K562 (cell line): Measurements from ENCODE around the gene PUS3. TPM values are rescaled to one million over a fixed set of nuclear protein-coding genes. Genes with fewer than 3 reads are reported as not detected.

Experiments used
- ATAC-seq: fragments of 200-7000 bp; cut with Tn5 transposase; 3 replicates; pipeline ENCODE4 v1.9.1; 2020; ENCODE audit warnings: moderate library complexity
- BruUV-seq: library from RNA; stranded (reverse); fragments of 400-500 nt; replicated peaks from 2 replicates; lab custom pipeline; 2021; lab: Mats Ljungman, UMichigan
- CTCF ChIA-PET: fragments of 300-600 bp; formaldehyde crosslinking; extraction: SDS; loops from one replicate; lab custom pipeline; 2021; ENCODE audit warnings: low intra/inter-chr PET ratio; lab: Yijun Ruan, JAX
- POLR2A ChIA-PET: fragments of 300-600, 350-650 bp; sonication (Branson Sonifier 250); formaldehyde crosslinking; extraction: SDS; loops from one replicate; lab custom pipeline; 2021; ENCODE audit warnings: antibody characterized with exemption, inconsistent platforms; lab: Yijun Ruan, JAX
- DNase-seq, 4 experiments: peaks; one replicate each; pipeline versions ENCODE4 v3.0.0 to v3.0.0-alpha.2; 2011 to 2018; ENCODE audit warnings: low spot score in 3 of 4, mixed read lengths in 3 of 4; ENCODE audit errors: extremely low read depth in 1 of 4
- FAIRE-seq: peaks from 2 replicates; lab custom pipeline; 2011; peaks lifted over from hg19 to GRCh38; lab: Jason Lieb, UNC
- H2AFZ ChIP-seq: 2 replicates; pipeline ENCODE4 v1.6.0; 2011; ENCODE audit warnings: low read depth, low read length, control low read depth, inconsistent platforms
- H3K27ac ChIP-seq: fragments of 200-600 bp; 3 replicates; pipeline ENCODE4 v1.8.0; 2011; ENCODE audit warnings: low read depth, mild to moderate bottlenecking, control low read depth, inconsistent platforms, low read length, moderate library complexity, mixed read lengths; ENCODE audit errors: extremely low read depth
- H3K27me3 ChIP-seq, 2 experiments: fragments of 300-600 bp in 1 of 2; 2 replicates in 1 of 2; 3 replicates in 1 of 2; pipeline versions ENCODE4 v1.6.0 to v1.8.0; 2011; ENCODE audit warnings: inconsistent platforms in 2 of 2, low read length in 2 of 2, mild to moderate bottlenecking in 1 of 2, mixed read lengths in 1 of 2, moderate library complexity in 1 of 2; ENCODE audit not compliant: control insufficient read depth in 2 of 2, insufficient read depth in 2 of 2
- H3K36me3 ChIP-seq: fragments of 300-600 bp; 3 replicates; pipeline ENCODE4 v1.8.0; 2011; ENCODE audit warnings: mild to moderate bottlenecking, low read length, inconsistent platforms; ENCODE audit not compliant: control insufficient read depth, insufficient read depth
- H3K4me1 ChIP-seq, 2 experiments: fragments of 200-600 bp in 1 of 2; replicated peaks in 1 of 2; 2 replicates in 1 of 2; 3 replicates in 1 of 2; pipeline versions ENCODE4 v1.5.1 to v1.8.0; 2011; ENCODE audit warnings: inconsistent platforms in 2 of 2, low read length in 2 of 2, mild to moderate bottlenecking in 1 of 2, mixed read lengths in 1 of 2, moderate library complexity in 1 of 2; ENCODE audit not compliant: control insufficient read depth in 2 of 2, insufficient read depth in 2 of 2
- H3K4me2 ChIP-seq: 2 replicates; pipeline ENCODE4 v1.6.1; 2011; ENCODE audit warnings: low read length, control low read depth, inconsistent platforms, mixed read lengths; ENCODE audit not compliant: insufficient read depth
- H3K4me3 ChIP-seq: fragments of 200-600 bp; sonication (generic), shearing (Covaris generic); 2 replicates; pipeline ENCODE4 v1.5.1; 2016; ENCODE audit warnings: control low read depth, inconsistent platforms
- H3K79me2 ChIP-seq: fragments of 200-600 bp; 3 replicates; pipeline ENCODE4 v1.8.0; 2011; ENCODE audit warnings: low read length, inconsistent platforms; ENCODE audit not compliant: control insufficient read depth, insufficient read depth
- H3K9ac ChIP-seq, 2 experiments: 2 replicates each; pipeline versions ENCODE4 v1.6.0 to v1.6.1; 2011; ENCODE audit warnings: low read depth in 2 of 2, low read length in 2 of 2, control low read depth in 1 of 2, inconsistent platforms in 1 of 2, mild to moderate bottlenecking in 1 of 2, mixed read lengths in 1 of 2; ENCODE audit not compliant: insufficient read depth in 1 of 2
- H3K9me1 ChIP-seq: one replicate; pipeline ENCODE4 v1.6.0; 2011; ENCODE audit warnings: inconsistent platforms, mild to moderate bottlenecking, low read length, moderate library complexity; ENCODE audit not compliant: control insufficient read depth, insufficient read depth
- H3K9me3 ChIP-seq: replicated peaks from 2 replicates; pipeline ENCODE4 v1.5.1; 2011; ENCODE audit warnings: low read depth, low read length, inconsistent platforms; ENCODE audit not compliant: control insufficient read depth, insufficient read depth
- H4K20me1 ChIP-seq: replicated peaks from 2 replicates; pipeline ENCODE4 v1.6.1; 2011; ENCODE audit warnings: low read length, inconsistent platforms, mixed read lengths; ENCODE audit not compliant: control insufficient read depth, insufficient read depth
- ARHGAP35 ChIP-seq: fragments of 450-650 bp; IDR thresholded peaks from 2 replicates; pipeline ENCODE4 v1.6.1; 2018; ENCODE audit not compliant: partially characterized antibody
- FOXM1 ChIP-seq, 2 experiments: fragments of 450-650 bp in 1 of 2; sonication (generic) in 1 of 2; formaldehyde crosslinking in 1 of 2; IDR thresholded peaks; 2 replicates each; pipeline versions ENCODE4 v1.6.1 to v1.9.0; 2017 to 2022; ENCODE audit warnings: low read depth in 2 of 2, mild to moderate bottlenecking in 2 of 2, missing genetic modification reagents in 1 of 2, moderate library complexity in 1 of 2
- IRF2 ChIP-seq: sonication (generic); formaldehyde crosslinking; IDR thresholded peaks from 2 replicates; pipeline ENCODE4 v1.8.1; 2022; ENCODE audit warnings: mild to moderate bottlenecking, missing genetic modification reagents
- KLF16 ChIP-seq: IDR thresholded peaks from 2 replicates; pipeline ENCODE4 v1.6.1; 2016; ENCODE audit warnings: antibody characterized with exemption
- RAD21 ChIP-seq, 2 experiments: fragments of 250-450 bp in 1 of 2; fragments of 450-650 bp in 1 of 2; sonication (Bioruptor Pico) in 1 of 2; formaldehyde crosslinking in 1 of 2; IDR thresholded peaks in 1 of 2; conservative IDR thresholded peaks in 1 of 2; 2 replicates each; pipeline versions ENCODE4 v1.4.0 to v1.8.0; 2020 to 2022; ENCODE audit warnings: mild to moderate bottlenecking in 2 of 2, moderate library complexity in 1 of 2
- ZFP36 ChIP-seq: fragments of 150-350 bp; IDR thresholded peaks from 2 replicates; pipeline ENCODE4 v1.6.1; 2018; ENCODE audit warnings: low read length, low read depth; ENCODE audit not compliant: partially characterized antibody
- WGBS: fragments of 100-300 bp; shearing (Covaris generic); methylation state at CpG from one replicate; pipeline ENCODE4 v1.1.6; 2016; ENCODE audit warnings: low coverage, mixed read lengths; ENCODE audit not compliant: insufficient coverage; ENCODE audit errors: missing lambda C conversion rate; 5-methylcytosine and 5-hydroxymethylcytosine counted together
- in situ Hi-C: fragments of 300-500 bp; cut with MboI; formaldehyde crosslinking; loops from 4 replicates; pipeline ENCODE4 v1.15.0; 2018; ENCODE audit warnings: inconsistent platforms, mixed read lengths
- intact Hi-C: fragments of 100-400 bp; cut with micrococcal nuclease; formaldehyde crosslinking; loops from 2 replicates; pipeline ENCODE4 v1.14.2; 2022
- polyA plus RNA-seq, 8 experiments: library from polyadenylated mRNA; depleted of rRNA in 4 of 8; stranded (reverse) in 5 of 8; unstranded in 3 of 8; fragments of >200 nt; fragmentation: Nextera tagmentation in 2 of 8; fragmentation: Illumina TruSeq in 1 of 8; extraction: Ambion mirVana in 2 of 8; extraction: Trizol in 1 of 8; gene quantifications; 2 replicates each; pipeline versions ENCODE4 v1.2.1 to v1.2.3, GENCODE V29; 2011 to 2014; ENCODE audit warnings: inconsistent platforms in 1 of 8, missing spikeins in 1 of 8
- total RNA-seq, 7 experiments: library from RNA; depleted of rRNA in 6 of 7; stranded (reverse); fragments of >200 nt in 6 of 7; fragmentation: Illumina TruSeq in 2 of 7; extraction: Trizol in 2 of 7; gene quantifications; 2 replicates each; pipeline versions ENCODE4 v1.2.1 to v1.2.3, GENCODE V29; 2011 to 2021; ENCODE audit warnings: low replicate concordance in 1 of 7
- TF ChIP-seq, protein P1 (sequence below): IDR thresholded peaks from 3 replicates; pipeline ENCODE4 v1.6.1; 2011; ENCODE audit warnings: borderline replicate concordance, mild to moderate bottlenecking, moderate library complexity; ENCODE audit not compliant: insufficient read length; ENCODE audit errors: extremely low read depth
- TF ChIP-seq, protein P2 (sequence below): fragments of 450-650 bp; IDR thresholded peaks from 2 replicates; pipeline ENCODE4 v1.6.1; 2017; ENCODE audit warnings: mild to moderate bottlenecking, moderate library complexity
- TF ChIP-seq, protein P3 (sequence below), 3 experiments: IDR thresholded peaks in 2 of 3; conservative IDR thresholded peaks in 1 of 3; 2 replicates each; pipeline ENCODE4 v1.5.1; 2011 to 2012; ENCODE audit warnings: low read length in 3 of 3, mild to moderate bottlenecking in 3 of 3, control low read depth in 2 of 3, improper control_type of control experiment in 1 of 3, inconsistent platforms in 1 of 3, low read depth in 1 of 3, mixed read lengths in 1 of 3, moderate library complexity in 1 of 3; ENCODE audit not compliant: insufficient read depth in 2 of 3
- TF ChIP-seq, protein P4 (sequence below): fragments of 250-450 bp; sonication (Bioruptor Pico); IDR thresholded peaks from 2 replicates; pipeline ENCODE4 v1.5.0; 2021; ENCODE audit warnings: mild to moderate bottlenecking, borderline replicate concordance

The PUS3 gene
- total and polyA plus RNA-seq, 9 of the 15 experiments (the other 6 are each of a cell fraction or from before 2014, with no cell fraction given): 16.5 to 49.2 (median 35.9) TPM

DNA sequence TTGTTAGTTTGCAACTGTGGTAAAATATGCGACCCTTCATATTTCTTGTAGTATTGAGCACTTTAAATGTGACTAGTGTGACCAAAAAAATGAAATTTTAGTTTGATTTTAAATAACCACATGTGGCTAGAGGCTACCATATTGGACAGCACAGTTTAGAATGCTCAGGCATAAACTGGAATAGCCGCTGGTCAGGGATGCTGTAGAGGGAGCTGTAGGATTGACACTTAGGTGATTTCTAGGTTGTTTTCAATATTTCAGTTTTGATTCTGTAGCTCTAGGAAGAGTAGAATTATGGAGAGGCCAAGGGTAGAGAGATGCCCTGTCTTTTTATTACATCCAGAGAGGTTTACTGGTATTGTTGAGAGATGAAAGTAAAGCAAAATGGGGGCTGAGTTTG lies 32.0 kb upstream of the PUS3 start:
- Histone ChIP-seq H3K27ac (no peak overlapping the region), H3K27me3 (peaks cover 0 to under 1% of the 10 kb centered on the region in 2 experiments; a peak in 2 of 5 replicates), H3K36me3 (no peaks in the 10 kb centered on the region), H3K4me1 (peaks cover 4 to 9% of the 10 kb centered on the region in 2 experiments; a peak in 4 of 5 replicates), H2AFZ (no peak overlapping the region), H3K9me1 (no peaks in the 10 kb centered on the region), H3K4me3 (no peak overlapping the region), H3K4me2 (no peak overlapping the region), H3K79me2 (no peaks in the 10 kb centered on the region), H4K20me1 (no peaks in the 10 kb centered on the region), H3K9ac (no peak overlapping the region), H3K9me3 (no peaks in the 10 kb centered on the region)
- FAIRE-seq (no peak), DNase-seq (no peak), ATAC-seq (peak; percentile 53; the same call in 2 of the 3 replicates)
- no TSS peak for BruUV-seq
- intact Hi-C loops: no loop called here
- CTCF ChIA-PET: no interaction called here
- in situ Hi-C loops: no loop called here
- POLR2A ChIA-PET: no interaction called here
- 34% methylated on average over 2 of the region's 2 CpGs for WGBS
- TF ChIP-seq, protein P1, sequence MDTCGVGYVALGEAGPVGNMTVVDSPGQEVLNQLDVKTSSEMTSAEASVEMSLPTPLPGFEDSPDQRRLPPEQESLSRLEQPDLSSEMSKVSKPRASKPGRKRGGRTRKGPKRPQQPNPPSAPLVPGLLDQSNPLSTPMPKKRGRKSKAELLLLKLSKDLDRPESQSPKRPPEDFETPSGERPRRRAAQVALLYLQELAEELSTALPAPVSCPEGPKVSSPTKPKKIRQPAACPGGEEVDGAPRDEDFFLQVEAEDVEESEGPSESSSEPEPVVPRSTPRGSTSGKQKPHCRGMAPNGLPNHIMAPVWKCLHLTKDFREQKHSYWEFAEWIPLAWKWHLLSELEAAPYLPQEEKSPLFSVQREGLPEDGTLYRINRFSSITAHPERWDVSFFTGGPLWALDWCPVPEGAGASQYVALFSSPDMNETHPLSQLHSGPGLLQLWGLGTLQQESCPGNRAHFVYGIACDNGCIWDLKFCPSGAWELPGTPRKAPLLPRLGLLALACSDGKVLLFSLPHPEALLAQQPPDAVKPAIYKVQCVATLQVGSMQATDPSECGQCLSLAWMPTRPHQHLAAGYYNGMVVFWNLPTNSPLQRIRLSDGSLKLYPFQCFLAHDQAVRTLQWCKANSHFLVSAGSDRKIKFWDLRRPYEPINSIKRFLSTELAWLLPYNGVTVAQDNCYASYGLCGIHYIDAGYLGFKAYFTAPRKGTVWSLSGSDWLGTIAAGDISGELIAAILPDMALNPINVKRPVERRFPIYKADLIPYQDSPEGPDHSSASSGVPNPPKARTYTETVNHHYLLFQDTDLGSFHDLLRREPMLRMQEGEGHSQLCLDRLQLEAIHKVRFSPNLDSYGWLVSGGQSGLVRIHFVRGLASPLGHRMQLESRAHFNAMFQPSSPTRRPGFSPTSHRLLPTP: no peak
- TF ChIP-seq, protein P2, sequence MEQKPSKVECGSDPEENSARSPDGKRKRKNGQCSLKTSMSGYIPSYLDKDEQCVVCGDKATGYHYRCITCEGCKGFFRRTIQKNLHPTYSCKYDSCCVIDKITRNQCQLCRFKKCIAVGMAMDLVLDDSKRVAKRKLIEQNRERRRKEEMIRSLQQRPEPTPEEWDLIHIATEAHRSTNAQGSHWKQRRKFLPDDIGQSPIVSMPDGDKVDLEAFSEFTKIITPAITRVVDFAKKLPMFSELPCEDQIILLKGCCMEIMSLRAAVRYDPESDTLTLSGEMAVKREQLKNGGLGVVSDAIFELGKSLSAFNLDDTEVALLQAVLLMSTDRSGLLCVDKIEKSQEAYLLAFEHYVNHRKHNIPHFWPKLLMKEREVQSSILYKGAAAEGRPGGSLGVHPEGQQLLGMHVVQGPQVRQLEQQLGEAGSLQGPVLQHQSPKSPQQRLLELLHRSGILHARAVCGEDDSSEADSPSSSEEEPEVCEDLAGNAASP: no peak
- TF ChIP-seq ZFP36 (no peak), FOXM1 (IDR thresholded peaks at IDR 0.05; ENCODE audit: low read depth) (no peak), FOXM1 (CRISPR knock-in tag; IDR thresholded peaks at IDR 0.05; ENCODE audit: low read depth) (no peak), RAD21 (CRISPR knock-in tag; conservative IDR thresholded peaks at IDR 0.05 in 1 of 2, IDR thresholded peaks at IDR 0.05 in 1 of 2) (peak in 1 of 2 experiments; percentile 14; a peak in 1 of 4 replicates), ARHGAP35 (no peak), IRF2 (CRISPR knock-in tag) (no peak), KLF16 (no peak)
- TF ChIP-seq, protein P3, sequence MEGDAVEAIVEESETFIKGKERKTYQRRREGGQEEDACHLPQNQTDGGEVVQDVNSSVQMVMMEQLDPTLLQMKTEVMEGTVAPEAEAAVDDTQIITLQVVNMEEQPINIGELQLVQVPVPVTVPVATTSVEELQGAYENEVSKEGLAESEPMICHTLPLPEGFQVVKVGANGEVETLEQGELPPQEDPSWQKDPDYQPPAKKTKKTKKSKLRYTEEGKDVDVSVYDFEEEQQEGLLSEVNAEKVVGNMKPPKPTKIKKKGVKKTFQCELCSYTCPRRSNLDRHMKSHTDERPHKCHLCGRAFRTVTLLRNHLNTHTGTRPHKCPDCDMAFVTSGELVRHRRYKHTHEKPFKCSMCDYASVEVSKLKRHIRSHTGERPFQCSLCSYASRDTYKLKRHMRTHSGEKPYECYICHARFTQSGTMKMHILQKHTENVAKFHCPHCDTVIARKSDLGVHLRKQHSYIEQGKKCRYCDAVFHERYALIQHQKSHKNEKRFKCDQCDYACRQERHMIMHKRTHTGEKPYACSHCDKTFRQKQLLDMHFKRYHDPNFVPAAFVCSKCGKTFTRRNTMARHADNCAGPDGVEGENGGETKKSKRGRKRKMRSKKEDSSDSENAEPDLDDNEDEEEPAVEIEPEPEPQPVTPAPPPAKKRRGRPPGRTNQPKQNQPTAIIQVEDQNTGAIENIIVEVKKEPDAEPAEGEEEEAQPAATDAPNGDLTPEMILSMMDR (IDR thresholded peaks at IDR 0.05 in 2 of 3, conservative IDR thresholded peaks at IDR 0.05 in 1 of 3; ENCODE audit: insufficient read depth in 2 of 3, low read depth in 1 of 3, low read length in 3 of 3): peak in 1 of 3 experiments; percentile 9; a peak in 1 of 6 replicates
- TF ChIP-seq, protein P4, sequence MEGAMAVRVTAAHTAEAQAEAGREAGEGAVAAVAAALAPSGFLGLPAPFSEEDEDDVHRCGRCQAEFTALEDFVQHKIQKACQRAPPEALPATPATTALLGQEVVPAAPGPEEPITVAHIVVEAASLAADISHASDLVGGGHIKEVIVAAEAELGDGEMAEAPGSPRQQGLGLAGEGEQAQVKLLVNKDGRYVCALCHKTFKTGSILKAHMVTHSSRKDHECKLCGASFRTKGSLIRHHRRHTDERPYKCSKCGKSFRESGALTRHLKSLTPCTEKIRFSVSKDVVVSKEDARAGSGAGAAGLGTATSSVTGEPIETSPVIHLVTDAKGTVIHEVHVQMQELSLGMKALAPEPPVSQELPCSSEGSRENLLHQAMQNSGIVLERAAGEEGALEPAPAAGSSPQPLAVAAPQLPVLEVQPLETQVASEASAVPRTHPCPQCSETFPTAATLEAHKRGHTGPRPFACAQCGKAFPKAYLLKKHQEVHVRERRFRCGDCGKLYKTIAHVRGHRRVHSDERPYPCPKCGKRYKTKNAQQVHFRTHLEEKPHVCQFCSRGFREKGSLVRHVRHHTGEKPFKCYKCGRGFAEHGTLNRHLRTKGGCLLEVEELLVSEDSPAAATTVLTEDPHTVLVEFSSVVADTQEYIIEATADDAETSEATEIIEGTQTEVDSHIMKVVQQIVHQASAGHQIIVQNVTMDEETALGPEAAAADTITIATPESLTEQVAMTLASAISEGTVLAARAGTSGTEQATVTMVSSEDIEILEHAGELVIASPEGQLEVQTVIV: no peak
